ENCODE measurements around the gene LCN10. TPM values are rescaled to one million over a fixed set of nuclear protein-coding genes. Genes with fewer than 3 reads are reported as not detected.

Gene LCN10
- total RNA-seq, 4 donors from 2014 or later = 0.96 to 33.6 (median 3.3) TPM

- H3K9me3 ChIP-seq = no peaks in the 10 kb centered on the region
- in situ Hi-C loops (cut with MboI; ENCODE audit: low pct_ligation_motif_present in 1 of 4, low pct_unique_long_range_greater_than_20kb in 1 of 4, low sequenced_read_pairs in 3 of 4) = no loop called here
- no peak for TF ChIP-seq EP300 (IDR thresholded peaks at IDR 0.05; ENCODE audit: low read depth)
- no peak for TF ChIP-seq CTCF (IDR thresholded peaks at IDR 0.05)
- TF ChIP-seq POLR2A (IDR thresholded peaks at IDR 0.05) = no peak
- no peak for TF ChIP-seq POLR2AphosphoS5 (IDR thresholded peaks at IDR 0.05)
- intact Hi-C loops (cut with DNase I; ENCODE audit: low total_unique reads) = no loop called here
- peaks cover 4% of the 10 kb centered on the region for H3K27me3 ChIP-seq
- no peak overlapping the region for H3K4me3 ChIP-seq
- no peak for DNase-seq
- no peaks in the 10 kb centered on the region for H3K4me1 ChIP-seq
- 78 to 91% methylated on average over 5 to 12 of the region's 12 CpGs for WGBS, 2 donors (ENCODE audit: low coverage in 1 of 2)
- H3K27ac ChIP-seq = no peak overlapping the region
- no peaks in the 10 kb centered on the region for H3K36me3 ChIP-seq
Measured at GRCh38 chr9:136734837-136735496, 7.8 kb downstream of the LCN10 start.

GRCh38 chr9:136733611-136734010 lies 9.1 kb downstream of the LCN10 start:
- Histone ChIP-seq H3K27me3 (no peaks in the 10 kb centered on the region), H3K4me1 (peaks cover 3 to 10% (median 7%) of the 10 kb centered on the region in 4 donors), H3K36me3 (no peaks in the 10 kb centered on the region), H3K4me3 (no peak overlapping the region), H3K9me3 (no peaks in the 10 kb centered on the region), H3K27ac (no peak overlapping the region)
- in situ Hi-C loops (cut with MboI; ENCODE audit: low pct_ligation_motif_present in 1 of 4, low pct_unique_long_range_greater_than_20kb in 1 of 4, low sequenced_read_pairs in 3 of 4) = no loop called here
- 71% methylated on average over 11 of the region's 12 CpGs; no CpG with 5 or more reads in 1 of the 2 donors for WGBS, 2 donors (ENCODE audit: low coverage in 1 of 2)
- intact Hi-C loops (cut with DNase I; ENCODE audit: low total_unique reads) = no loop called here
- no peak for DNase-seq
- TF ChIP-seq POLR2AphosphoS5 (IDR thresholded peaks at IDR 0.05) (no peak), EP300 (IDR thresholded peaks at IDR 0.05; ENCODE audit: low read depth) (no peak), POLR2A (IDR thresholded peaks at IDR 0.05) (no peak), CTCF (IDR thresholded peaks at IDR 0.05) (no peak)

GRCh38 chr9:136732444-136733178 lies 10.1 kb downstream of the LCN10 start:
- Histone ChIP-seq H3K9me3 (no peaks in the 10 kb centered on the region), H3K27me3 (no peaks in the 10 kb centered on the region), H3K27ac (no peak overlapping the region), H3K36me3 (no peaks in the 10 kb centered on the region), H3K4me3 (no peak overlapping the region), H3K4me1 (peaks cover 3 to 13% (median 11%) of the 10 kb centered on the region in 4 donors)
- TF ChIP-seq POLR2A (IDR thresholded peaks at IDR 0.05) (no peak), POLR2AphosphoS5 (IDR thresholded peaks at IDR 0.05) (no peak), EP300 (IDR thresholded peaks at IDR 0.05; ENCODE audit: low read depth) (no peak)
- intact Hi-C loops (cut with DNase I; ENCODE audit: low total_unique reads) (no loop called here), in situ Hi-C loops (cut with MboI; ENCODE audit: low pct_ligation_motif_present in 1 of 4, low pct_unique_long_range_greater_than_20kb in 1 of 4, low sequenced_read_pairs in 3 of 4) (no loop called here)
- WGBS, 2 donors (ENCODE audit: low coverage in 1 of 2) = 74 to 76% methylated on average over 5 to 16 of the region's 16 CpGs
- no peak for DNase-seq

- no peak for DNase-seq
- H3K36me3 ChIP-seq = peaks cover 0 to 8% (median 2%) of the 10 kb centered on the region in 4 donors
- no peak overlapping the region for H3K27ac ChIP-seq
- WGBS, 2 donors (ENCODE audit: low coverage in 1 of 2) = 93% methylated on average over 8 of the region's 8 CpGs; no CpG with 5 or more reads in 1 of the 2 donors
- intact Hi-C loops (cut with DNase I; ENCODE audit: low total_unique reads) = loop anchor here (5.0 kb wide), 1 partner anchor 43 kb away; the partner anchor contains the start of gene AGPAT2
- TF ChIP-seq POLR2AphosphoS5 (IDR thresholded peaks at IDR 0.05) (no peak), CTCF (IDR thresholded peaks at IDR 0.05) (no peak), POLR2A (IDR thresholded peaks at IDR 0.05) (no peak), EP300 (IDR thresholded peaks at IDR 0.05; ENCODE audit: low read depth) (no peak)
- no peaks in the 10 kb centered on the region for H3K9me3 ChIP-seq
- peaks cover 15 to 34% (median 27%) of the 10 kb centered on the region in 4 donors for H3K4me1 ChIP-seq
- H3K4me3 ChIP-seq = no peak overlapping the region
- H3K27me3 ChIP-seq = no peaks in the 10 kb centered on the region
- in situ Hi-C loops (cut with MboI; ENCODE audit: low pct_ligation_motif_present in 1 of 4, low pct_unique_long_range_greater_than_20kb in 1 of 4, low sequenced_read_pairs in 3 of 4) = no loop called here
Measured at GRCh38 chr9:136729926-136730325, 12.8 kb downstream of the LCN10 start.

Data from transverse colon (tissue), 4 donors.